Heart right ventricle (tissue), 16 donors: Measurements from ENCODE around the gene FAM171A1. TPM values are rescaled to one million over a fixed set of nuclear protein-coding genes. Genes with fewer than 3 reads are reported as not detected.
A peak's percentile ranks its signal among the peaks of the same experiment; 100 is the strongest.

Experiments used
- ATAC-seq, 8 donors: fragments of 200-7000 bp; cut with Tn5 transposase; one replicate each; pipeline ENCODE4 v1.9.1; 2020; ENCODE audit warnings: mild to moderate bottlenecking in 8 of 8, moderate library complexity in 8 of 8, moderate number of reproducible peaks in 1 of 8
- DNase-seq, 2 donors: peaks; one replicate each; pipeline ENCODE4 v3.0.0-alpha.2; 2020
- H3K27ac ChIP-seq, 10 donors: fragments of 200-600 bp; sonication (generic) in 2 of 10; one replicate each; pipeline versions ENCODE4 v1.5.0 to v1.8.0; 2020 to 2022; ENCODE audit warnings: mild to moderate bottlenecking in 3 of 10
- H3K27me3 ChIP-seq, 7 donors: fragments of 200-600 bp; one replicate each; pipeline ENCODE4 v1.8.0; 2021 to 2022; ENCODE audit warnings: mild to moderate bottlenecking in 2 of 7
- H3K36me3 ChIP-seq, 9 donors: fragments of 200-600 bp; sonication (generic) in 1 of 9; one replicate each; pipeline versions ENCODE4 v1.5.0 to v1.8.0; 2020 to 2022; ENCODE audit warnings: mild to moderate bottlenecking in 2 of 9
- H3K4me1 ChIP-seq, 9 donors: fragments of 200-600 bp; sonication (generic) in 1 of 9; one replicate each; pipeline versions ENCODE4 v1.5.0 to v1.8.0; 2020 to 2022; ENCODE audit warnings: mild to moderate bottlenecking in 4 of 9
- H3K4me3 ChIP-seq, 10 donors: fragments of 200-600 bp; sonication (generic) in 2 of 10; one replicate each; pipeline versions ENCODE4 v1.5.0 to v1.8.0; 2020 to 2022; ENCODE audit warnings: mild to moderate bottlenecking in 7 of 10, moderate library complexity in 2 of 10
- H3K9me3 ChIP-seq, 11 donors: fragments of 200-600 bp in 10 of 11; sonication (generic) in 2 of 11; one replicate each; pipeline versions ENCODE4 v1.5.0 to v1.8.0; 2013 to 2022; ENCODE audit warnings: mild to moderate bottlenecking in 2 of 11, control low read depth in 1 of 11, moderate library complexity in 1 of 11
- WGBS, 2 donors: extraction: QIAGEN DNeasy Blood & Tissue Kit; methylation state at CpG; one replicate each; pipeline ENCODE4 v1.1.7; 2013; ENCODE audit warnings: inconsistent platforms in 1 of 2; 5-methylcytosine and 5-hydroxymethylcytosine counted together
- intact Hi-C, 10 donors: fragments of 100-400 bp; cut with DNase I; formaldehyde crosslinking; loops; one replicate each; pipeline versions ENCODE4 v1.11.1 to v1.14.2; 2022
- polyA plus RNA-seq, 2 donors: library from polyadenylated mRNA; stranded (reverse); fragments of 200-250 nt; gene quantifications; one replicate each; pipeline ENCODE4 v1.2.3, GENCODE V29; 2013
- total RNA-seq, 10 donors: library from RNA; stranded (reverse); fragmentation: NEBNext Ultra II Directional in 3 of 10; extraction: Animal tissue kit (Norgen Biotek cat#: 25700) in 3 of 10; gene quantifications; one replicate each; pipeline versions ENCODE4 v1.2.1 to v1.2.4, GENCODE V29; 2021 to 2023
- TF ChIP-seq, protein P1 (sequence below), 9 donors: fragments of 200-600 bp; sonication (generic) in 2 of 9; IDR thresholded peaks; one replicate each; pipeline versions ENCODE4 v1.5.0 to v1.8.0; 2021 to 2022; ENCODE audit warnings: antibody characterized with exemption in 9 of 9, mild to moderate bottlenecking in 5 of 9, moderate library complexity in 1 of 9
- donor health status: Arrhythmogenic right ventricular cardiomyopathy.
- donor health status: ischemic (EF 13 %, LVEDD 7.1; RV severe dilation, severe dysfunction).
- donor health status: healthy with polysubstance abuse.
- donor health status: DM: no; HTN: yes; CAD: no.
- donor health status: DM: no; HTN: no; CAD: no.
- donor health status: ischemic (EF 25% LVEDD 6.9; RV normal size, moderate dysfunction).
- donor health status: ischemic (EF 25% LVEDD 5.7; RV mildly dilated, moderate dysfunction).
- donor health status: healthy.
- donor health status: DM: yes; HTN: yes; CAD: no.
- donor health status: Ischemic cardiomyopathy.
- donor health status: ischemic (EF 35%, LVEDD 5.7; RV mildly dilated, moderate dysfunction).
- donor health status: nonischemic (EF 11% LVEDD 7.7; RV severe dilation, severe dysfunction).
- donor health status: DM: yes; HTN: yes; CAD: no.
- donor health status: PGD.
- donor health status: ischemic (EF 29% LVEDD 5.4; RV normal size, mild dysfunction).
- donor health status: nonischemic (EF 23%, LVEDD 6.1; RV moderate dilation, normal function).

The FAM171A1 gene
- total and polyA plus RNA-seq, 12 donors: 3.5 to 10.5 (median 6.8) TPM

- 68 to 75% methylated on average over 7 of the region's 7 CpGs for WGBS, 2 donors
- Histone ChIP-seq H3K4me3 (peak overlapping the region in 2 of 10 donors; percentile 73 to 76), H3K27ac (no peak overlapping the region), H3K9me3 (no peaks in the 10 kb centered on the region), H3K4me1 (peaks cover 0 to 31% (median 11%) of the 10 kb centered on the region in 9 donors), H3K36me3 (no peaks in the 10 kb centered on the region), H3K27me3 (peaks cover 0 to 55% (median 0%) of the 10 kb centered on the region in 7 donors)
- ATAC-seq (no peak), DNase-seq (no peak)
- intact Hi-C loops: loop anchor here in 2 of 10 donors (2.0 kb wide), 1 partner anchor 157 kb away; no protein-coding TSS in a partner anchor
- TF ChIP-seq, protein P1, sequence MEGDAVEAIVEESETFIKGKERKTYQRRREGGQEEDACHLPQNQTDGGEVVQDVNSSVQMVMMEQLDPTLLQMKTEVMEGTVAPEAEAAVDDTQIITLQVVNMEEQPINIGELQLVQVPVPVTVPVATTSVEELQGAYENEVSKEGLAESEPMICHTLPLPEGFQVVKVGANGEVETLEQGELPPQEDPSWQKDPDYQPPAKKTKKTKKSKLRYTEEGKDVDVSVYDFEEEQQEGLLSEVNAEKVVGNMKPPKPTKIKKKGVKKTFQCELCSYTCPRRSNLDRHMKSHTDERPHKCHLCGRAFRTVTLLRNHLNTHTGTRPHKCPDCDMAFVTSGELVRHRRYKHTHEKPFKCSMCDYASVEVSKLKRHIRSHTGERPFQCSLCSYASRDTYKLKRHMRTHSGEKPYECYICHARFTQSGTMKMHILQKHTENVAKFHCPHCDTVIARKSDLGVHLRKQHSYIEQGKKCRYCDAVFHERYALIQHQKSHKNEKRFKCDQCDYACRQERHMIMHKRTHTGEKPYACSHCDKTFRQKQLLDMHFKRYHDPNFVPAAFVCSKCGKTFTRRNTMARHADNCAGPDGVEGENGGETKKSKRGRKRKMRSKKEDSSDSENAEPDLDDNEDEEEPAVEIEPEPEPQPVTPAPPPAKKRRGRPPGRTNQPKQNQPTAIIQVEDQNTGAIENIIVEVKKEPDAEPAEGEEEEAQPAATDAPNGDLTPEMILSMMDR (IDR thresholded peaks at IDR 0.05): no peak
Observed at GRCh38 chr10:15368101-15368855, 2.8 kb downstream of the FAM171A1 start.

- H3K27me3 ChIP-seq: peaks cover 0 to 47% (median 0%) of the 10 kb centered on the region in 7 donors
- H3K4me3 ChIP-seq: no peak overlapping the region
- no peak overlapping the region for H3K27ac ChIP-seq
- TF ChIP-seq, protein P1 (IDR thresholded peaks at IDR 0.05): no peak
- no peak for DNase-seq
- H3K9me3 ChIP-seq: no peaks in the 10 kb centered on the region
- 72 to 76% methylated on average over 8 of the region's 8 CpGs for WGBS, 2 donors
- no peaks in the 10 kb centered on the region for H3K36me3 ChIP-seq
- H3K4me1 ChIP-seq: peaks cover 0 to 29% (median 11%) of the 10 kb centered on the region in 9 donors
- ATAC-seq: no peak
- intact Hi-C loops: loop anchor here in 2 of 10 donors (2.0 kb wide), 1 partner anchor 157 kb away; no protein-coding TSS in a partner anchor
Observed at GRCh38 chr10:15367296-15368085, 3.6 kb downstream of the FAM171A1 start.

DNA sequence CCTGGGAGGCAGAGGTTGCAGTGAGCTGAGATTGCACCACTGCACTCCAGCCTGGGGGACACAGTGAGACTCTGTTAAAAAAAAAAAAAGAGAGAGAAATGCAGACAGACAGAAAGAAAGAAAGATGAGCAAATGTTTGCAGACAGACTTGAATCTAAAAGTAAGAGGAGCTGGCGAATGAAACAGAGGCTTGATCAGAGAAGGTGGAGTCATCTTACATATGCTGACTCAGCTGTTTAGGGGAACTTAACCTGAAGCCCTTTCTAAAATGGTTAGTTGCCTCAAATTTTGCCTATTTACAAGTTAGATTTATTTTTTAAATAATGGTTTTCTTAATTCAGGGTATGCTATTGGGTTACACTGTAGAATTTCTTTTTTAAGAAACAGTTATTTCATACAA is 5.4 kb downstream of the FAM171A1 start:
- Histone ChIP-seq H3K27me3 (peaks cover 0 to 34% (median 0%) of the 10 kb centered on the region in 7 donors), H3K4me1 (peaks cover 0 to 25% (median 11%) of the 10 kb centered on the region in 9 donors), H3K36me3 (no peaks in the 10 kb centered on the region), H3K27ac (no peak overlapping the region), H3K9me3 (no peaks in the 10 kb centered on the region), H3K4me3 (no peak overlapping the region)
- DNase-seq: no peak
- WGBS, 2 donors: 95% methylated on average over 1 of the region's 1 CpG
- intact Hi-C loops: no loop called here
- ATAC-seq: no peak
- TF ChIP-seq, protein P1 (IDR thresholded peaks at IDR 0.05): no peak

DNA sequence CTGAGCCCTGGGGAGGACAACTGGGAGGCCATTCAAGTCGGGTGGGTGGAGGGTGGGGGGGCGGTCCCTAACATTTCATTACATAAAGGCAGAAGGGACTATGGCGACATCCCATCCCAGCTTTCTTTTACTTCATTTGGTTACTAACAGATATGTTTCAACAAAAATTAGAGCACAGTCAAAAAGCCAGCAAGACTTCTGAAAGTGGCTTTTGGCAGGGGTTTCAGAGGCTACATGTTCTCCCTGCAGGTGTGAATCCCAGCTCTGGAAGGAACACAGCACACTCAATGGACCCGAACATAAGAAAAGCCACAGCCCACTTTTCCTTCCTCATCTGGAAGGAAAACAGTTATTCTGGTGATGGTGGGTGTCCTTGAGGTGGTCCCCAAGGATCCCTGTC is 7.1 kb downstream of the FAM171A1 start:
- Histone ChIP-seq H3K9me3 (no peaks in the 10 kb centered on the region), H3K36me3 (no peaks in the 10 kb centered on the region), H3K4me3 (no peak overlapping the region), H3K27me3 (peaks cover 0 to 20% (median 0%) of the 10 kb centered on the region in 7 donors), H3K4me1 (peaks cover 0 to 14% (median 6%) of the 10 kb centered on the region in 9 donors), H3K27ac (no peak overlapping the region)
- TF ChIP-seq, protein P1 (IDR thresholded peaks at IDR 0.05): no peak
- intact Hi-C loops: no loop called here
- DNase-seq (no peak), ATAC-seq (no peak)
- 95 to 96% methylated on average over 4 of the region's 4 CpGs for WGBS, 2 donors
